GM18867 (cell line): ENCODE results near the gene PASK.
A peak's percentile ranks its signal among the peaks of the same experiment; 100 is the strongest.
"Not testable (repeated sequence)": the region's sequence is repeated elsewhere in the genome, so short reads cannot be mapped to it uniquely, and the experiment has no call there.

ENCODE experiments used
- ATAC-seq: cut with Tn5 transposase; IDR thresholded peaks from one replicate; pipeline ENCODE4 v1.9.1; 2021; ENCODE audit warnings: mild to moderate bottlenecking, moderate library complexity; ENCODE audit not compliant: unreplicated experiment

PASK gene

GRCh38 chr2:241108271-241109209 is 40.7 kb downstream of the PASK start:
- ATAC-seq = no peak

DNA sequence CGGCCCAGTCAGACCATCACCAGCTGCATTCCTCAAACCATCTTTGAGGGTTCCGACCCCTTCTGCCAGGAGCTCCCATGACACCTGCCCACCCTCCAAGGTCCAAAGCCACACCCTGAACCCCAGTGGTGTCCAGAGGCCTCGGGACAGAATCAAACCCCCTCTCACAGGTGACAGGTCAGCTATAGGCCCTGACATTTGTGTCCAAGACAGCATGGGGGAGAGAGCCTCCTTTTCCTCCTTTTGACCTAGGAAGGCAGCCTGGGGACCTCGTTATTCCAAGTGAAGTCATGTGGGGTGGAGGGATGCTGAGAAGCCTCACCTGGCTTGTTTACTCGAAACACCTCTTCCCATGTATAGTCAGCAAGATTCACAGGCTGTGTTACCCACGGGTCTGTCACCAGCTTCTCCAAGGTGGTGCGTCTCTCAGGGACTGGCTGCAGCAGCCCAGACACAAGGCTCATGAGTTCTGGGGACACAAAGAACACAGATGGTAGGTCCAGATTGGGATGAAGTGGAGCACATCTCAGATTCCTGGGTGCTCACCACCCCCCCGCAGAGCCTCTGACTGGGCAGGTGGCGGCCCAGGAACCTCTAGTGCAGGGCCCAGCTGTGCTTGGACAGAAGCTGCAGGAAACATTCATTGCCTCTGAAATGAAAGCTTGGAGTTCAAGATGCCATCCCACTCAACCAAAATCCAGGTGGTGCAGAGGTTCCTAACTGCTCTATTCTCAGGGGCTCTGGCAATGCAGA is 42.1 kb downstream of the PASK start:
- ATAC-seq = no peak

- ATAC-seq = no peak
Observed at GRCh38 chr2:241105641-241106040, 43.6 kb downstream of the PASK start.

DNA sequence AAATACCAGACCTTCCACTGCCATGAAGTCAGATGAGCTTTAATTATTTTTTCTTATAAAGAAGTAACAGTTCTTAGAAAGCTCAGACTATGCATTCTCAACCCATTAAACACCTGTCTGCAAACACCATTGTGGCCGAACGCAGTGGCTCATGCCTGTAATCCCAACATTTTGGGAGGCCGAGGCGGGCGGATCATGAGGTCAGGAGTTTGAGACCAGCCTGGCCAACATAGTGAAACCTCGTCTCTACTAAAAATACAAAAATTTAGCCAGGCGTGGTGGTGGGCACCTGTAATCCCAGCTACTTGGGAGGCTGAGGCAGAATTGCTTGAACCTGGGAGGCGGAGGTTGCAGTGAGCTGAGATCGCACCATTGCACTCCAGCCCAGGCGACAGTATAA is 44.7 kb downstream of the PASK start:
- not testable (repeated sequence) for ATAC-seq

DNA sequence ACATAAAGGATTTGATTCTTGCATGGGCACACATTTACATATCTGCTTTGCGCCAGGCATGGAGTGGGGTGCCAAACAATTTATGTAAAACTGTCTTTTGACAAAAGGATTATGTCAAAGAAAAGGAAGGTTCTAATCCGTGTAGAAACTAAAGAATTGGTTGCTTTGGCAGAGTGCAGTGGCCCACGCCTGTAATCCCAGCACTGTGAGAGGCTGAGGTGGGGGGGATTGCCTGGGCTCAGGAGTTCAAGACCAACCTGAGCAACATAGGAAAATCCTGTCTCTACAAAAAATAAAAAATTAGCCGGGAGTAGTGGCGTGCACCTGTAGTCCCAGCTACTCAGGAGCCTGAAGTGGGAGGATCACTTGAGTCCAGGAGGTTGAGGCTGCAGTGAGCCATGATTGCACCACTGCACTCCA is 46.1 kb downstream of the PASK start:
- ATAC-seq = no peak

GRCh38 chr2:241102239-241102803 is 47.0 kb downstream of the PASK start, which contains the start of gene MTERF4:
MTERF4 (minus strand) TSS chr2:241102287; CDS start chr2:241102273, 14 bp downstream.
- ATAC-seq = peak; percentile 91

GRCh38 chr2:241099246-241099645 is 50.0 kb downstream of the PASK start:
- ATAC-seq = no peak

GRCh38 chr2:241096979-241097378 is 52.3 kb downstream of the PASK start:
- peak; percentile 50 for ATAC-seq

- ATAC-seq = no peak
Observed at GRCh38 chr2:241095594-241096290, 53.5 kb downstream of the PASK start.

GRCh38 chr2:241094924-241095420 is 54.3 kb downstream of the PASK start:
- ATAC-seq = no peak

DNA sequence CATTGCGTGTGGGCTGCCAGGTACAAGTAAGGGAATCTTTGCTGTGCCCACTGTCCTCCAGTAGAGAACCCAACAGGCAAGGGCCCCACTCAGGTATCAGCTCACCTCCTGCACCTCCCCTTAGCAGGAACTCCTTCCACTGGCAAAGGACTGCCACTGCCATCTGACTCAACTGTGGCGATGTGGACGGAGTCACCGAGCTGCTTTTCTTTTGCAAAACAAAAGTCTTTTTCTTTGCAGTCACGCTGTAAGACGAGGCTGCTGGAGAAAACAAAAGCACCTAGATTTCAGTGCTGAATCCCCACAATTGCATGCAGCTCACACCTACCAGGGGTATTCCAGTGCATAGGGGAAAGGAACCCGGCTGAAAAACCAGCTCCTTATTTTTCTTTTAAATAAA is 55.1 kb downstream of the PASK start:
- no peak for ATAC-seq

GRCh38 chr2:241093133-241093781 is 56.0 kb downstream of the PASK start:
- ATAC-seq = not testable (repeated sequence)

- ATAC-seq = no peak
Observed at GRCh38 chr2:241092677-241093076, 56.6 kb downstream of the PASK start.

GRCh38 chr2:241091734-241092445 is 57.4 kb downstream of the PASK start:
- no peak for ATAC-seq

GRCh38 chr2:241091201-241091600 is 58.1 kb downstream of the PASK start:
- ATAC-seq = no peak

DNA sequence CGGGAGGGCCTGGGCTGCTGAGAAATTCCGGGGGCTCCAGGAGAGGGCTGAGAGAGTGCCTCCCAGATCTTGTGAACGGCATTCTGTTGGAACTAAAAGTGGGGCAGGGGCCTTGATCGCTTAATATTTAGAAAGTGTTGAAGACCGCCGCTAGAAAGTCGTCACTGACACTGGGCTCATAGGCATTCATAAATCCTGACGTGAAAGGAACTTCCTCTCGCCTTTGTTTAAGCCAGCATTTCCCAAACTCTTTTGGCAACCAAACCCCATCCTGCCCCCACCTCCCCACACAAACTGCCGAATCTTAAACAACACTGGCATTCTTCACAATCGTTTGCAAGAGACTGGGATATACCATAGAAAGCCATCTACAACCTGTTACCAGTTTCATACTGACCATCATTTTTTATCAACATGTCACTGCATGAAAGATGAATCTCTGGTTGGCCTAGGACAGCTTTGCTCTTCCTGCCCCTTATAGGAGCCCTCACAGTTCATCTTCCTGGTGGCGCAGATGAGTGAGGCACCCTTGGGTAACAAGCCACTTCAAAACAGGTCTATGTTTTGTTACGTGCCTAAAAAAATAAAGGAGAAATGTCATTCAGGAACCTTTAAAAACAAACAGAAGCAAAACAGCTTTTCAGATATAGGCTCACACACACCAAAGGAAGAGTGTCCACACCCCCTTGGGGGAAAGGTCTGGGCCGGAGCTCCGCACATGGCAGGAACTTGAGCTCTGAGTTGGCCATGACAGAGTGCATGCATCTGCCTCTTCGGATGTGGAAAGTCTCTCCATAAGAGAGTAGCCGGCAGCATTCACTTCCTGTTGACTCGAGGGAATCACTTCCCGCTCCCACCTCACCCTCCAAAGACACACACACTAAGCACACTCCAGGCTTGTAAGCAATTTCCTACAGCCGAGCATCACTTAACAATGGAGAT is 60.2 kb downstream of the PASK start:
- no peak for ATAC-seq

DNA sequence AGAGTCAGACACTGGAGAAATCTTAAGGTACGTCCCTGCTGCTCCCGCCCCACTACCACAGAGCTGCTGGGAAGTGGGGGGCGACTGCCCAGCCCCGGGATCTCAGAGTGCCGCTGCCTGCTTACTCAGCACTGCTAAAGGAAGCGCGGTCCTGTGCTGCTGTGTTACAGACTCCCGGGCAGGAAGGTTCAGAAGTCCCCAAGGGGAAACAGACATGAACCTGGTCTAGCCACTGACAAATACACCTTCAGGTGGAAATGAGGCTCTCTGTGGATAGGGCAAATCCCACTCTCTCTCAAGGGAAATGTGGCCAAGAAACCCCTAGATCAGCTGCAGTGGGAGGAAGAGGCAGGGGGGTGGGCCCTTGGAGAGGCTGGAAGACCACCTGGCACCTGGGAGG is 60.9 kb downstream of the PASK start:
- ATAC-seq = no peak
